Suprapubic skin (tissue), 4 donors: ENCODE results near the gene GPSM1. TPM values are rescaled to one million over a fixed set of nuclear protein-coding genes. Genes with fewer than 3 reads are reported as not detected.

ENCODE experiments used
- DNase-seq, 2 donors: peaks; one replicate each; pipeline ENCODE4 v3.0.0-alpha.2; 2019; ENCODE audit warnings: low spot score in 2 of 2
- H3K27ac ChIP-seq: fragments of 200-600 bp; sonication (generic); one replicate; pipeline ENCODE4 v1.5.1; 2019
- H3K27me3 ChIP-seq: fragments of 200-600 bp; sonication (generic); one replicate; pipeline ENCODE4 v1.5.1; 2019
- H3K36me3 ChIP-seq: fragments of 200-600 bp; sonication (generic); one replicate; pipeline ENCODE4 v1.5.1; 2019
- H3K4me1 ChIP-seq: fragments of 200-600 bp; sonication (generic); one replicate; pipeline ENCODE4 v1.5.1; 2019
- H3K4me3 ChIP-seq: fragments of 200-600 bp; sonication (generic); one replicate; pipeline ENCODE4 v1.5.1; 2019; ENCODE audit warnings: mild to moderate bottlenecking
- H3K9me3 ChIP-seq: fragments of 200-600 bp; sonication (generic); one replicate; pipeline ENCODE4 v1.5.1; 2019
- CTCF ChIP-seq, 2 donors: fragments of 200-600 bp in 1 of 2; fragments of 450-650 bp in 1 of 2; sonication (generic) in 1 of 2; IDR thresholded peaks; one replicate each; pipeline ENCODE4 v1.5.1; 2016 to 2019; ENCODE audit warnings: antibody characterized with exemption in 2 of 2, mild to moderate bottlenecking in 1 of 2, moderate library complexity in 1 of 2
- EP300 ChIP-seq: sonication (generic); formaldehyde crosslinking; IDR thresholded peaks from one replicate; pipeline ENCODE4 v1.6.1; 2017; ENCODE audit warnings: antibody characterized with exemption
- POLR2A ChIP-seq, 2 donors: fragments of 450-650 bp; IDR thresholded peaks; one replicate each; pipeline ENCODE4 v1.6.1; 2017; ENCODE audit warnings: antibody characterized with exemption in 2 of 2, mild to moderate bottlenecking in 2 of 2, moderate library complexity in 2 of 2
- POLR2AphosphoS5 ChIP-seq, 3 donors: sonication (generic); formaldehyde crosslinking; IDR thresholded peaks; one replicate each; pipeline ENCODE4 v1.6.1; 2017; ENCODE audit warnings: antibody characterized with exemption in 3 of 3
- WGBS: methylation state at CpG from one replicate; pipeline ENCODE4 v1.1.5; 2018; 5-methylcytosine and 5-hydroxymethylcytosine counted together
- total RNA-seq, 4 donors: library from RNA; depleted of rRNA; stranded (reverse); fragments of >200 nt; gene quantifications; one replicate each; pipeline ENCODE4 v1.1.0, GENCODE V29; 2016

GPSM1 gene
- total RNA-seq, 4 donors from 2014 or later = 11.5 to 14.6 (median 13.7) TPM

DNA sequence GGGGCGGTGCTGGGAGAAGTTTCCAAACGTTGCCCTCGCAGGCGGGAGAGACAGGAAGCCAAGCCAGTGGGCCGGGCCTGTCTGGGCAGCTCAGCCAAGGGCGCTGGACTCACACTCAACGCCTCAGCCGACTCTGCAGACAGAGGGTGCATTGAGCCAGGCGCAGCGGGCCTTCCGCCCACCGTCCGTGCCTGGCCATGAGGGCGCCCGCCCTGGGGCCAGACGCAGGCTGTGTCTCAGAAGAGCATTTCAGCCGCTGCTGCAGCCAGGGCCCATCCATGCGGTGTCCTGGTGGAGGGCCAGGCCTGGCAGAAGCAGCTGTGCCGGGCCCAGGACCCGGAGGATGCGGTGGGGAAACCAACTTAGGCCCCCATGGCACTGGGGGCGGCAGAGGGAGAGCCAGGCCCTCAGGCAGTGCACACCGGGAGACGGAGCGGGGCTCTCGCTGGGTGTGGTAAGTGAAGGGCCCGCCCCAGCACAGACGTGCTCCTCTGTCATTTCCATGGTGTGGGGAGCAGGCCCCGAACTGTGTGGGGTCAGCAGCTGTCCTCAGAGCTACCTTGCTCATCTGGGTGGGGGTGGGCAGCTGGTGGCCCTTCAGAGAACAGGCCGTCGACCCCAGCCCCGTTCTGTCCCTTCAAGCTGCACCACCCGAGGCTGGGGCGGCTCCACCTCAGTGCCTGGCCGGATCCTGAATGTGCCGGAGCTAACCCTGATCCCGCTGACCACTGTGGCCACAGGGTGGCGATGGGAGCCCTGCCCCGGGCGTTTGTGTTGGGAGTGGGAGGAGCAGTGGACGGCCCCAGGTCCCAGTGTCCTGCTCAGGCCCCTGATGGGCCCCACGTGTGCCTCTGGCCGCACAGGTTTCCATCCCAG is 18.2 kb downstream of the GPSM1 start:
- no peak overlapping the region for H3K27ac ChIP-seq
- peak in 1 of 2 donors; percentile 88 for DNase-seq
- no peaks in the 10 kb centered on the region for H3K27me3 ChIP-seq
- peak overlapping the region; percentile 21 for H3K4me3 ChIP-seq
- H3K36me3 ChIP-seq = peaks cover 9% of the 10 kb centered on the region
- H3K4me1 ChIP-seq = peaks cover 48% of the 10 kb centered on the region
- no peak for TF ChIP-seq POLR2A (IDR thresholded peaks at IDR 0.05)
- TF ChIP-seq CTCF (IDR thresholded peaks at IDR 0.05) = peak; percentile 6 to 27
- no peak for TF ChIP-seq EP300
- TF ChIP-seq POLR2AphosphoS5 (IDR thresholded peaks at IDR 0.05) = peak in 1 of 3 donors; percentile 27
- H3K9me3 ChIP-seq = no peaks in the 10 kb centered on the region
- WGBS = 20% methylated on average over 17 of the region's 43 CpGs

- Histone ChIP-seq H3K4me3 (peak overlapping the region; percentile 21), H3K9me3 (no peaks in the 10 kb centered on the region), H3K27me3 (no peaks in the 10 kb centered on the region), H3K4me1 (peaks cover 45% of the 10 kb centered on the region), H3K27ac (no peak overlapping the region), H3K36me3 (peaks cover 5% of the 10 kb centered on the region)
- TF ChIP-seq POLR2AphosphoS5 (IDR thresholded peaks at IDR 0.05) = no peak
- TF ChIP-seq CTCF (IDR thresholded peaks at IDR 0.05) = no peak
- TF ChIP-seq POLR2A (IDR thresholded peaks at IDR 0.05) = no peak
- TF ChIP-seq EP300 = no peak
- 51% methylated on average over 6 of the region's 10 CpGs for WGBS
- no peak for DNase-seq
Measured at GRCh38 chr9:136346157-136346481, 18.8 kb downstream of the GPSM1 start.

GRCh38 chr9:136346927-136347465 is 19.7 kb downstream of the GPSM1 start:
- Histone ChIP-seq H3K4me3 (no peak overlapping the region), H3K4me1 (peaks cover 41% of the 10 kb centered on the region)
- WGBS = 76% methylated on average over 6 of the region's 20 CpGs

DNA sequence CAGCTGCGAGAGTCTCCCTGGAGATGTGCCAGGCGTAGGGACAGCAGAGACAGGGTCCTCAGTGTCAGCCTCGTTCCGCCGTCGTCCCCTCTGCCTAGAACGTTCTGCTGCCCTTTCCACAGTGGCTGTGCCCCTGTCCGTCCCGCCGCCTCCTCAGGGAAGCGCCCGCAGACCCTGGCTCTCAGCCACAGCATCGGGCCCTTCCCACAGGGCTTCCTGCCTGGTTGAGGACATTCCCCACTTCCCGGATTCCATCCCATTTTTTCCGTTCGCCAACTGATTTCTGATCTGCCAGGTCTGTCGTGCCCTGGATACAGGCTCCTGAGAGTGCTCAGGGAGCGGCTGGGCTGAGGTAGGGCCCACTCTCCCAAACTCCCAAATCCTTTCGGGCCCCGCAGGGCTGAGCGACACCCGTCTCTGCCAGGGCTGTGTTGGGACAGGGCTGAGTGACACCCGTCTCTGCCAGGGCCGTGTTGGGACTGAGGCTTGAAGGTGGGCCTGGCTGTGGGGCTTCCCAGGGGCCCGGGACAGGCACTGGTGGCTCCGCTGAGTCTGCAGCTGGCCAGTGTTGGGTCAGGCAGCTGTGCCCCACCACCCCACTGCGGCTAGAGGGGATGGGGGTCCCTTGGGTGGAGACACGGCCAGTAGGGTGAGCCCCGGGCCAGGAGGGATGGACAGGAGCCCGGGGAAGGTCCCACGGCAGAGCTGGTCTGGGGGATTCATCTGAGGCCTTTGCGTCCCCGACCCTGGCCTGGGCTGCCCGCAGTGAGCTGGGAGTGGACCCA is 20.3 kb downstream of the GPSM1 start:
- H3K27ac ChIP-seq = no peak overlapping the region
- TF ChIP-seq POLR2AphosphoS5 (IDR thresholded peaks at IDR 0.05) (no peak), CTCF (IDR thresholded peaks at IDR 0.05) (no peak), EP300 (no peak), POLR2A (IDR thresholded peaks at IDR 0.05) (no peak)
- no peaks in the 10 kb centered on the region for H3K27me3 ChIP-seq
- DNase-seq = no peak
- WGBS = 53% methylated on average over 17 of the region's 34 CpGs
- H3K4me1 ChIP-seq = peaks cover 34% of the 10 kb centered on the region
- H3K4me3 ChIP-seq = no peak overlapping the region
- H3K36me3 ChIP-seq = peaks cover 4% of the 10 kb centered on the region
- no peaks in the 10 kb centered on the region for H3K9me3 ChIP-seq

More at GRCh38 chr9:136346927-136347465, 19.7 kb downstream of the GPSM1 start:
- Histone ChIP-seq H3K27me3 (no peaks in the 10 kb centered on the region), H3K27ac (no peak overlapping the region), H3K9me3 (no peaks in the 10 kb centered on the region), H3K36me3 (peaks cover 4% of the 10 kb centered on the region)
- TF ChIP-seq EP300 (no peak), POLR2AphosphoS5 (IDR thresholded peaks at IDR 0.05) (no peak), POLR2A (IDR thresholded peaks at IDR 0.05) (no peak), CTCF (IDR thresholded peaks at IDR 0.05) (no peak)
- DNase-seq = no peak

GRCh38 chr9:136348691-136349090 is 21.4 kb downstream of the GPSM1 start:
- no peak for DNase-seq
- Histone ChIP-seq H3K9me3 (no peaks in the 10 kb centered on the region), H3K27ac (no peak overlapping the region), H3K4me3 (no peak overlapping the region), H3K27me3 (no peaks in the 10 kb centered on the region), H3K4me1 (peaks cover 24% of the 10 kb centered on the region), H3K36me3 (peaks cover 4% of the 10 kb centered on the region)
- TF ChIP-seq EP300 (no peak), POLR2AphosphoS5 (IDR thresholded peaks at IDR 0.05) (no peak), CTCF (IDR thresholded peaks at IDR 0.05) (no peak), POLR2A (IDR thresholded peaks at IDR 0.05) (no peak)
- 96% methylated on average over 5 of the region's 14 CpGs for WGBS
